ENCODE measurements around the gene SLC17A9.

GRCh38 chr20:63011798-63012197 is 59.3 kb downstream of the SLC17A9 start:
- TF ChIP-seq CTCF (IDR thresholded peaks at IDR 0.05) (no peak), ZFX (IDR thresholded peaks at IDR 0.05; ENCODE audit: borderline replicate concordance) (no peak)
